T-helper 1 cell treated with Interleukin-12 subunit alpha and Interleukin-12 subunit beta and Interleukin-4 antibody, amounts not matched to agents 30 μg/mL and 1 μg/mL, for 36 hours (primary cell): ENCODE measurements around the gene VPS33A.
"Not testable (repeated sequence)": the region's sequence is repeated elsewhere in the genome, so short reads cannot be mapped to it uniquely, and the experiment has no call there.

Source experiments
- H3K27ac Mint-ChIP-seq: one replicate; pipeline ENCODE4 v1.8.0; 2021; ENCODE audit warnings: mild to moderate bottlenecking, mixed read lengths
- H3K27me3 Mint-ChIP-seq: one replicate; pipeline ENCODE4 v1.8.0; 2021; ENCODE audit warnings: low read depth, mixed read lengths
- H3K36me3 Mint-ChIP-seq: one replicate; pipeline ENCODE4 v1.8.0; 2021; ENCODE audit warnings: low read depth, mixed read lengths
- H3K4me1 Mint-ChIP-seq: one replicate; pipeline ENCODE4 v1.8.0; 2021; ENCODE audit warnings: low read depth, mixed read lengths
- H3K4me3 Mint-ChIP-seq: one replicate; pipeline ENCODE4 v1.8.0; 2021; ENCODE audit warnings: mild to moderate bottlenecking, moderate library complexity, mixed read lengths
- H3K9me3 Mint-ChIP-seq: one replicate; pipeline ENCODE4 v1.8.0; 2021; ENCODE audit warnings: mixed read lengths

Gene VPS33A

DNA sequence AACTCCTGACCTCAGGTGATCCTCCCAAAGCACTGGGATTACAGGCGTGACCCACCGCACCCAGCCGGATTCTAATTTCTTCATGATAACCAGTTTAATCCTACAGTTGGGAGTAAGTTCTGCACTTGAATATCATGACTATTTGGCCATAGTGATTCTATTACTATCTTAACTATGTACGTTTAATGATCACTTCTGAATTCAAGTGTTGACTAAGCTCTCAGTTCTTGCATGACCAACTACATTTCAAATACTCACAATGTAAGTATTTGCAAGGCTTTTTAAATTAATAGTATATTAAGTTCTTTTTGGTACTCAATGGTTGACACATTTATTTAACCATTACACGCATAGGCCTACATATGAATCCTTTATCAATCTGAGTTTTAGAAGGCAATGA is 17.4 kb upstream of the VPS33A start:
- no peak overlapping the region for H3K27ac Mint-ChIP-seq
- H3K4me1 Mint-ChIP-seq = peaks cover 8% of the 10 kb centered on the region
- no peak overlapping the region for H3K4me3 Mint-ChIP-seq
- H3K9me3 Mint-ChIP-seq = no peaks in the 10 kb centered on the region
- H3K27me3 Mint-ChIP-seq = no peaks in the 10 kb centered on the region
- peaks cover 15% of the 10 kb centered on the region for H3K36me3 Mint-ChIP-seq

DNA sequence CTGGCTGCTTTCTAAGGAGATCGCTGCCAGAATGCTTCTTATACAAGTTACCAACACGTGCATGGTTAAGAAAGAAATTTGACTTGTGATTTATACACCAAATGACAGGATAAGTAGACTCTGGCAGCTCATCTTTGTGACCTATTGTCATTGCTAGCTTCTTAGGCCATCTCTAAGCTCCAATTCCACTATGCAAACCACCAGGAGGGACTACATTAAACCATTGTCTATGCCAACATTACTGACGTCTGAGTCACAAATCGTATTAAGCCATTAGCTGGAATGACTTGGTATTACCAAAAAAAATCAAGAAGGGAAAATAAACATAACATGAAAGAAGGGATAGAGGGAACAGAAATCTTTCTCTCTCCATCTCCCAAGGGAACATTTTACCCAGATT is 15.8 kb upstream of the VPS33A start:
- Mint-ChIP-seq H3K4me1 (peaks cover 1% of the 10 kb centered on the region), H3K4me3 (no peak overlapping the region), H3K9me3 (no peaks in the 10 kb centered on the region), H3K36me3 (peaks cover 16% of the 10 kb centered on the region), H3K27ac (no peak overlapping the region), H3K27me3 (no peaks in the 10 kb centered on the region)

GRCh38 chr12:122276242-122276641 is 9.9 kb upstream of the VPS33A start:
- no peak overlapping the region for H3K4me3 Mint-ChIP-seq
- no peak overlapping the region for H3K27ac Mint-ChIP-seq
- H3K27me3 Mint-ChIP-seq = no peaks in the 10 kb centered on the region
- no peaks in the 10 kb centered on the region for H3K9me3 Mint-ChIP-seq
- peaks cover 1% of the 10 kb centered on the region for H3K4me1 Mint-ChIP-seq
- H3K36me3 Mint-ChIP-seq = peaks cover 19% of the 10 kb centered on the region

DNA sequence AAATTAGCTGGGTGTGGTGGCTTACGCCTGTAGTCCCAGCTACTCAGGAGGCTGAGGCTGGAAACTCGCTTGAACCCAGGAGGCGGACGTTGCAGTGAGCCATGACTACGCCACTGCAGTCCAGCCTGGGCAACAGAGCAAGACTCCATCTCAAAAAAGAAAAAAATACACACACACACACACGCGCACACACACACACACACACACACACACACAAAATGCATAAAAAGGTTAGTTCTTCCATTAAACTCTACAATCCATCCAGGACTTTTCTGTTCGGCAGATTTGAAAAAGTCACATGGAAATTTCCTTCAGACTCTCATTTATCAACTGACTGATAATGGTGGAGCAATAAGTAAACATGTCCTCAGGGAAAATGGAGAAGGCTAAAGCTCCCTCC is 9.2 kb upstream of the VPS33A start:
- Mint-ChIP-seq H3K4me1 (peaks cover 1% of the 10 kb centered on the region), H3K27me3 (no peaks in the 10 kb centered on the region), H3K4me3 (no peak overlapping the region), H3K36me3 (peaks cover 19% of the 10 kb centered on the region), H3K27ac (no peak overlapping the region), H3K9me3 (no peaks in the 10 kb centered on the region)

DNA sequence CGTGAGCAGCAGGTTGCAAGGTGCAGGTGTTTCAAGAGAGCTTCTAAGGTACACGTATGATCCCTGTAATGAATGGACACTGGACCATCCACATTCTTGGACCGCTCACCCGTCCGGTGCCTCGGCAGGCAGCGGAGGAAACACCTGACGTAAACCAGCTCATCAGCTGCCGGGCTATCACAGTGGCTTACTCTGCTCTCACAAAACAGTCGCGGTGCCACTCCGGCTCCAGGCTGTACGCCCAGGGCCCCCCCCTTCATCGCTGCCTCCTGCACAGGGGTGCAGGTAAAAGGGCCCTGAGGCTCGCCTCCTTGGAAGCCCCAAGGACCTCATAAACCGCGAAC is 436 bp downstream of the VPS33A start:
- H3K4me1 Mint-ChIP-seq = peaks cover 19% of the 10 kb centered on the region
- H3K4me3 Mint-ChIP-seq = peak overlapping the region; percentile 94
- H3K36me3 Mint-ChIP-seq = peaks cover 19% of the 10 kb centered on the region
- peaks cover 7% of the 10 kb centered on the region for H3K27me3 Mint-ChIP-seq
- peak overlapping the region; percentile 99 for H3K27ac Mint-ChIP-seq
- H3K9me3 Mint-ChIP-seq = no peaks in the 10 kb centered on the region

DNA sequence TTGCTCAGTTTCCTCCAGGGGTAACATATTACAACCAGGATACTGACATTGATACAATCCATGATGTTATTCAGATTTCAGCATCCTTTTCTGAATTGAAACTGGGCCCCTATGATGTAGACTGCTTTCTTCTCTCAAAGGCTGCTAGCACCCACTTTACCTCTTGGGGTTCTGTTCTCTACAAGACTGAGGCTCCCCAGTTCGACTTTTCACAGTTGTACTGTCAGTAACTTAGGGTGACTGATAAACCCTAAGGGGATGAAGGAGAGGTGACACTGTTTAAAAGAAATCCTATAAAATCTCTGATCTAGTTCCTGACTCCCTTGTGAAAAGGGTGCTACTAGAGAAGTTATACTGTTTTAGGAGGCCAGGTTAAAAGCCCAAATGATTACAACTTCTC is 818 bp downstream of the VPS33A start:
- peaks cover 19% of the 10 kb centered on the region for H3K4me1 Mint-ChIP-seq
- H3K36me3 Mint-ChIP-seq = peaks cover 21% of the 10 kb centered on the region
- H3K9me3 Mint-ChIP-seq = no peaks in the 10 kb centered on the region
- H3K4me3 Mint-ChIP-seq = peak overlapping the region; percentile 94
- H3K27ac Mint-ChIP-seq = peak overlapping the region; percentile 99
- peaks cover 7% of the 10 kb centered on the region for H3K27me3 Mint-ChIP-seq

GRCh38 chr12:122260735-122261134 is 5.6 kb downstream of the VPS33A start:
- not testable (repeated sequence) for H3K9me3 Mint-ChIP-seq, H3K27me3 Mint-ChIP-seq, H3K4me3 Mint-ChIP-seq, H3K27ac Mint-ChIP-seq
- peaks cover 11% of the 10 kb centered on the region for H3K4me1 Mint-ChIP-seq
- H3K36me3 Mint-ChIP-seq = peaks cover 41% of the 10 kb centered on the region

DNA sequence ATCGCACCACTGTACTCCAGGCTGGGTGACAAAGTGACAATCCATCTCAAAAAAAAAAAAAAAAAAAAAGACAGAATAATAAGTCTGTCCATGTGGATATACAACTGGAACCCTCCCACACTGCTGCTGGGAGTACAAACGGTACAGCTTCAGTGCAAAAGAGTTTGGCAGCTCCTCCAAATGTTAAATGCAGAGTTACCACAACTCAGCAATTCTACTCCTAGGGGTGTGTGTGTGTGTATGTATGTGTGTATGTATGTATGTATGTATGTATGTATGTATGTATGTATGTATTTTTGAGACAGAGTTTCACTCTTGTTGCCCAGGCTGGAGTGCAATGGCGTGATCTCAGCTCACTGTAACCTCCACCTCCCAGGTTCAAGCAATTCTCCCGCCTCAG is 7.4 kb downstream of the VPS33A start:
- not testable (repeated sequence) for H3K4me1 Mint-ChIP-seq, H3K4me3 Mint-ChIP-seq, H3K27ac Mint-ChIP-seq, H3K27me3 Mint-ChIP-seq, H3K9me3 Mint-ChIP-seq
- H3K36me3 Mint-ChIP-seq = peaks cover 41% of the 10 kb centered on the region

DNA sequence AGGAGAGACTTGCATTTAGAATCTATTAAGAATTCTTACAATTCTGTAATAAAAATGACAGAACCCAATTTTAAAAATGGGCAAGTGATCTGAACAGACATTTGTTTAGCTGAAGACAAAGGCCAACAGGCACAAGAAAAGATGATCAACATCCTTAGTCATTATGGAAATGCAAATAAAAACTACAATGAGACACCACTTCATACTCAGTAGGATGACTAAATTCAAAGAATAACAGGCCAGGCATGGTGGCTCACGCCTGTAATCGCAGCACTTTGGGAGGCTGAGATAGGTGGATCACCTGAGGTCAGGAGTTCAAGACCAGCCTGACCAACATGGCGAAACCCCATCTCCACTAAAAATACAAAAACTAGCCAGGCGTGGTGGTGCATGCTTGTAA is 7.8 kb downstream of the VPS33A start:
- H3K27me3 Mint-ChIP-seq, H3K4me1 Mint-ChIP-seq, H3K9me3 Mint-ChIP-seq, H3K27ac Mint-ChIP-seq, H3K4me3 Mint-ChIP-seq: not testable (repeated sequence)
- H3K36me3 Mint-ChIP-seq = peaks cover 36% of the 10 kb centered on the region

GRCh38 chr12:122250536-122250935 is 15.8 kb downstream of the VPS33A start:
- Mint-ChIP-seq H3K36me3 (peaks cover 18% of the 10 kb centered on the region), H3K27me3 (no peaks in the 10 kb centered on the region), H3K4me1 (peaks cover 2% of the 10 kb centered on the region), H3K4me3 (no peak overlapping the region), H3K27ac (no peak overlapping the region), H3K9me3 (no peaks in the 10 kb centered on the region)

- no peak overlapping the region for H3K4me3 Mint-ChIP-seq
- no peak overlapping the region for H3K27ac Mint-ChIP-seq
- no peaks in the 10 kb centered on the region for H3K27me3 Mint-ChIP-seq
- H3K4me1 Mint-ChIP-seq = peaks cover 2% of the 10 kb centered on the region
- H3K9me3 Mint-ChIP-seq = no peaks in the 10 kb centered on the region
- H3K36me3 Mint-ChIP-seq = peaks cover 18% of the 10 kb centered on the region
Observed at GRCh38 chr12:122250047-122250446, 16.2 kb downstream of the VPS33A start.

GRCh38 chr12:122245553-122245952 is 20.7 kb downstream of the VPS33A start:
- Mint-ChIP-seq H3K36me3 (peaks cover 20% of the 10 kb centered on the region), H3K27me3 (no peaks in the 10 kb centered on the region), H3K4me3 (peak overlapping the region; percentile 44), H3K9me3 (no peaks in the 10 kb centered on the region), H3K27ac (peak overlapping the region; percentile 68), H3K4me1 (peaks cover 16% of the 10 kb centered on the region)

DNA sequence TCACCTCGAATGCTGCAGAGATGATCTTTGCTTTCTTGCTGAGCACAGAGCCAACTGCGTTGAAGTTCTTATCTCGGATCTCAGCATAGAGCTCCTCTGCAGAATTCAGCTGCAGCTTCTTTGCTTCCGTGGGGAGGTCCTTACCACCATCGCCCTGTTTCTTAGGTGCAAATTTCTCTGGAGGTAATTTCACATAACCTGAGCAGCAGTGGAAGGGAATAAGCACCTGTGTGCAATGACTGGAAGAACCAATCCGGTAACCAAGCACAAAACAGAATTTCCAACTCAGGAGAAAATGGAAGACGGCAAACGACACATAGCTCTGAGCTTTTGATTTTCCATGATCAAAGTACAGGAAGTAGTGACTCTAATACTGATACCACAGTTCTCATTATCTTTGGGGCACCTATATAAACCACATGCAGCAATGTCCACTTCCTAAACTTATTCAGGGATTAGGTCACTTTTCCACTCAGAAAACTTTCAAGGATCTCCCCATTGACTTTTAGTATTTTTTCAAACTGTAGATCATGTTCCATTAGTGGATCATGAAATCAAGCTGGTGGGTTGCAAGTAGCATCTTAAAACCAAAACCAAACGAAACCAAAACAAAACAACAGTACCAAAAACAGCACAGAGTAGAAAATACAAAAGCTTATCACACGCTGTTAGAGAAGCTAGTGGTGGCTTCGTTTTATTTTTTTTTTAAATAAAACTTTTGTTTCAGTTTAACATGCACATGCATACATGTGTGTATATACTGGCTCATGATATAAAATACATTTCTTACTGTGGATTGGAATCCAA is 21.5 kb downstream of the VPS33A start:
- Mint-ChIP-seq H3K4me3 (peak overlapping the region; percentile 75), H3K27me3 (no peaks in the 10 kb centered on the region), H3K4me1 (peaks cover 16% of the 10 kb centered on the region), H3K36me3 (peaks cover 21% of the 10 kb centered on the region), H3K9me3 (no peaks in the 10 kb centered on the region), H3K27ac (peak overlapping the region; percentile 90)

GRCh38 chr12:122243965-122244364 is 22.3 kb downstream of the VPS33A start:
- Mint-ChIP-seq H3K4me1 (peaks cover 16% of the 10 kb centered on the region), H3K4me3 (peak overlapping the region; percentile 75), H3K9me3 (no peaks in the 10 kb centered on the region), H3K36me3 (peaks cover 15% of the 10 kb centered on the region), H3K27ac (peak overlapping the region; percentile 90), H3K27me3 (no peaks in the 10 kb centered on the region)

DNA sequence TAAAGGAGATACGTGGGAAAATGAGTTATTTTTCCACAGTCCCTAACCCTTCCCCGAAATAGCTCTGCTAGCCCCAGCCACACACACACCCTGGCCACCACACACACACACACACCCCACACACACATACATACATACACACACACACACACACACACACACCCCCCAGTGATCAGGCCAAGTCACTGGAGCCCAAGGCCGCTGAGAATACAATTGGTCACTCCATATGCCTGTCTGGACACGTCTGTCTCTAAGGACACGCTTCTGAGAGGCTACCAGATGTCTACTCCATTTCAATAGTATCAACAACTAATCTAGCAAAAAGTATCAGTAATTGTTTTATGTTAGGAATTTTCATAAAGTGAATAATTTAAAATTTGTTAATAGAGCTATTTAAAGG is 27.4 kb downstream of the VPS33A start:
- peaks cover 26% of the 10 kb centered on the region for H3K36me3 Mint-ChIP-seq

GRCh38 chr12:122235741-122236140 is 30.6 kb downstream of the VPS33A start:
- Mint-ChIP-seq H3K4me3 (no peak overlapping the region), H3K27me3 (no peaks in the 10 kb centered on the region), H3K27ac (no peak overlapping the region), H3K4me1 (no peaks in the 10 kb centered on the region), H3K36me3 (peaks cover 33% of the 10 kb centered on the region), H3K9me3 (no peaks in the 10 kb centered on the region)

More for the DNA sequence above, 27.4 kb downstream of the VPS33A start:
- Mint-ChIP-seq H3K4me1 (peaks cover 3% of the 10 kb centered on the region), H3K27ac (no peak overlapping the region), H3K4me3 (no peak overlapping the region), H3K9me3 (no peaks in the 10 kb centered on the region), H3K27me3 (no peaks in the 10 kb centered on the region)
